Stimulated activated CD8-positive, alpha-beta memory T cell treated with anti-CD3 and anti-CD28 coated beads, Interleukin-2, amount 100 ng/mL, for 1 hour (primary cell): ENCODE measurements around the gene PIRT.

Experiments
- DNase-seq, 2 donors: peaks; one replicate each; pipeline ENCODE4 v3.0.0-alpha.2; 2020; ENCODE audit warnings: low read depth in 2 of 2

PIRT gene

DNA sequence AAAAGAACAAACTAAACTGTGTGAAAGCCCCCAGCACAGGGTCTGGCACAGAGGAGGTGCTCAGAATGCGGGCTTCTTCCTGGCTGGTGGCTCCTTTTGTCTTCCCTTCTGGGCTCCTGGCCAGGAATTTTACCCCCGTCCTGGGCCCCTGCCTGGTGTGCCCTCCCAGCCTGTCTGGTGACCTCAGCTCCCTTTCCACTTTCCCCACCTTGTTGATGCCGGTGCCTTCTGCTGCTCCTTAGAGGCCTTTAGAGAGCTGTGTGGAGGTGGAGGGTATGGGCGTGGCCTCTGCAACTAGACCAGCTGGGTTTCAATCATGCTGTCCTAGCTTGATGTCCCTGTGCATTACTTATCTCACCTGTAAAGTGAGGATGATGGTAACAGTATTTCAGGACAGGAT, 16.8 kb downstream of the PIRT start:
- no peak for DNase-seq

DNA sequence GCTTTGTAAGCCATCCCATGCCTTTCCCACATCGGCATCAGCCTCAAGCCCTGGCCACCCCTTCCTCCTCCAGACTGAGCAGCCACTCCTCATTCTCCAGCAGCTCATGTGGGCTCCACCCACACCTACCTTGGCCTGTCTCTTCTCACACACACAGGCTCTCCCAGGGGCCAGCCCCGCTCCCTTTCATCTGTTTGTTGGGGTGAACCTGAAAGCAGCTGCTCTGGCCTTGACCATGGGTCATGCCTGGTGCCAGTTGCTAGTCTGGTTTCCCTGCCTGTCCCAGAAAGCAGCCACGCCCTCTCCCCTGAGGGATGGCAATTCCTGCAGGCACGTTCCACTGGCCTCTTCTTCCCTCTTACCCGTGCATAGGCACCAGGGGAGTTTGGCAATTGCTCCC, 22.6 kb downstream of the PIRT start:
- no peak for DNase-seq

DNA sequence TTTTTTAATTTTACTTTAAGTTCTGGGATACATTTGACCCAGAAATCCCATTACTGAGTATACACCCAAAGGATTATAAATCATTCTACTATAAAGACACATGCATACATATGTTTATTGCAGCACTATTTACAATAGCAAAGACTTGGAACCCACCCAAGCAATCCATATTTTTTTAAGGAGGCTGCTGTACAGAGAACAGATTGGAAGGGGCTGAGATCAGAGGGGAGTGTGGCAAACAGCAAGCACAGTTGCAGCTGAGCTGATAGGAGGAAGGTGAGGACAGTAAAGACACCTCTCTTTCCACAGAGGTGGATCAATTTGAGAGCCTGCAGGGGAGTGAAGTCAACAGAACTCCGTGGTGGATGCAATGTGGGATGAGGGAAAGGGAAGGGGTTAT, 23.8 kb downstream of the PIRT start:
- DNase-seq = no peak

DNA sequence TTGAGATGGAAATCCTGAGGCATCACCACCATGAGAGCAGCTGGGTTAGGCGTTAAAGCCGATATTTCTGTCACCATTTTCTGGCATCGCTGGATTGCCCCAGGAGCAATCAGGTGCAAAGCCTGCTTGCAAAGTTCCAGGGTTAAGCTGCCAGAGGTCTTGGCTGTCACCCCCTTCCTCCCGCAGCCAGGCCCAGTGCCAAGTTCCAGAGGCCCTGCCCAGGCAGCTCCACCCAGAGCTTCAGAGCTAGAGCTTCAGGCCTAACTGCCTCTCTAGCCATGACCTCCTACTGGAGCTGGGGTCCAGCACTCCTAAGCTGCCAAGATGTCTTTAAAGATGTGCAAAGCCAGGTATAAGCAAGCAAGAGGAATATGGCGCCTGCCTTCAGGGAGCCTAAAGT, 25.2 kb downstream of the PIRT start:
- DNase-seq = no peak

DNA sequence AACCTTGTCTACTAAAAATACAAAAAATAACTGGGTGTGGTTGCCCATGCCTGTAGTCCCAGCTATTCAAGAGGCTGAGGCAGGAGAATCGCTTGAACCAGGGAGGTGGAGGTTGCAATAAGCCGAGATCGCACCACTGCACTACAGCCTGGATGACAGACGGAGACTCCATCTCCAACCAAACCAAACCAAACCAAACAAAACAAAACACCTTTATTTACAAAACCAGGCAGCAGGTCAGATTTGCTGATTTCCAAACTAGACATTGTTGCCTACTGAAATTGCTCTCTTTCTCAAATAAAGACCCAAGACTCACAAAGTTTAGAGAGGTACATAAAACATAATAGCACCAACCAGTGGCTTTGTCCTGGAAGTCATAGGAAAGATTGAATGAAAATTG, 28.3 kb downstream of the PIRT start:
- no peak for DNase-seq

DNA sequence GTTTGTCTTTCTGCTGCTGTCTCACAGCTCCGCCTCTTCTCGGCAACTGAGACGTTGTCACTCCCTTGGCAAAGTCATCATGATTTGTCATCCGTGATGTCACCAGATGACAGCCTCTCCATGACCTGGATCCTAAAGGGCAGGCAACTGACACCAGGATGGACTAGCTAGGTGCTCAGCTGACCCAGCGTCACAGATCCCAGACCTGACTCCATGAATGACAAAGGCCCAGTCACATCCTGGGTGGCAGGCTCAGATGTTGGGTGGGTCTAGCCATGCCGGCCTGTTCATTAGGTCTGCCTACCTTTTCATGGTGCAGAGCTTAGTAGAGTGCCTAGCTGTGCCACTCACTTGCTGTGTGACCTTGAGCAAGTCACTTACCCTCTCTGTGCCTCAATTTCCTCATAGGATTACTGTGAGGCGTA, 30.2 kb downstream of the PIRT start:
- no peak for DNase-seq

DNA sequence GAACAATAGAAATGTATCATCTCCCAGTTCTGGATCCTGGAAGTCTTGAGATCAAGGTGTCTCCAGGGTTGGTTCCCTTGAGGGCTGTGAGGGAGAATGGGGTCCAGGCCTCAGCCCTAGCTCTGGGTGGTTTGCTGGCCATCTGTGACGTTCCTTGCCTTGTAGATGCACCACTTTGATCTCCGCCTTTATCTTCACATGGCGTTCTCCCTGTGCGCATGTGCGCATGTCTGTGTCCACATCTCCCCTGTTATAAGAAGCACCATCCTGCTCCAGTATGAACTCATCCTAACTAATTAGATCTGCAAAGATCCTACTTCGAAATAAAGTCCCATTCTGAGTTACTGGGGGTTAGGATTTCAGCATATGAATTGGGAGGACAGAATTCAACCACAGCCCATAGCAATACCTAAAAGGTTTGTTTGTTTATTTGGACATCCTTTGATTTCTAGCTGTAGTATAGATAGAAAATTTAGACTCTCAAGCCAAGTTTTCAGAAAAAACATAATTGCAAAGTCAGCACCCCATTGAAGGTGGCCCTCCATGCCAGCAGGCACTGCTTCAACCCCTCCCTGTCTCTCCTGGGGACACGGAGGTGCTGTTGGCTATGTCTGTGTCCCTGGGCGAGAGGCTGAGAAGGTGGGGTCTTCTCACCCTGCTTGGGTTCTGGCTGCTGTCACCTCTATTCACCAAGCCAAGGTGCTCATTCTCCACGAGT, 31.2 kb downstream of the PIRT start:
- no peak for DNase-seq

DNA sequence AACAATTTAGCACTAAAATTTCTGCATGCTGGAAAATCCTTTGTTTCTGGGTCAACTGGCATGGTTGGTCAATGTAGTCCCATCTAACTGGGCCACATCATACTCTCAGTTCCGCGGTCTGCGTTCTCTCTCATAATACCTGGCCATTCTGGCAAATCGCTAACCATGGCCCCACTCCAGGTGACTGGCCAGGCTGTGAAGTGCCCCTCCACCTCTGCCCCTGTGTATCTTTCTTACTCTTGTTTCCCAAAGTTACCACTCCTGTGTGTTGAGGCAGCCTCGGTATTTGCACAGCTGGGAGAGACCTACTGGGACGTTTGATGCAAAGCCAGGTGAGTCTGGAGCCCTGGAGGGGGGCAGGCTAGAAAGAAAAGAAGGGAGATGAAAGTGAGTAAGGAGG, 32.0 kb downstream of the PIRT start:
- DNase-seq = no peak

DNA sequence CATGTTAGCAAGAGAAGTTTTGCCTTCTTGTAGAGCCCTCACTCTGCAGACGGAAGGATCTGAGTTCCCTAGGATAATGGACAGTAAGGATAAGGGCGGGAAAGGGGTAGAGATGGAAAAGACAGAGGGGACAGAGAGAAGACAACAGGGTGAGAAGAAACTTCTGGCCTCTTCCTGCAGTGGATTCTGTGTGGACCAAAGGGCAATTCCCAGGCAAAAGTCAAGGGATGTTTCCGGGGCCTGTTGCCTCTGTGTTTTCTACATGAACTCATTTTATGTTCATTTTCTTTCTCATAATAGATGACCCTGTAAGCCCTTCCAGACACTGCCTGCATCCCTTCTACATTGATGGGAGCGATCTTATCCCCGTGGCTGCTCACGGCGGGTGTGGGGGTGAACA, 33.3 kb downstream of the PIRT start:
- DNase-seq = no peak

DNA sequence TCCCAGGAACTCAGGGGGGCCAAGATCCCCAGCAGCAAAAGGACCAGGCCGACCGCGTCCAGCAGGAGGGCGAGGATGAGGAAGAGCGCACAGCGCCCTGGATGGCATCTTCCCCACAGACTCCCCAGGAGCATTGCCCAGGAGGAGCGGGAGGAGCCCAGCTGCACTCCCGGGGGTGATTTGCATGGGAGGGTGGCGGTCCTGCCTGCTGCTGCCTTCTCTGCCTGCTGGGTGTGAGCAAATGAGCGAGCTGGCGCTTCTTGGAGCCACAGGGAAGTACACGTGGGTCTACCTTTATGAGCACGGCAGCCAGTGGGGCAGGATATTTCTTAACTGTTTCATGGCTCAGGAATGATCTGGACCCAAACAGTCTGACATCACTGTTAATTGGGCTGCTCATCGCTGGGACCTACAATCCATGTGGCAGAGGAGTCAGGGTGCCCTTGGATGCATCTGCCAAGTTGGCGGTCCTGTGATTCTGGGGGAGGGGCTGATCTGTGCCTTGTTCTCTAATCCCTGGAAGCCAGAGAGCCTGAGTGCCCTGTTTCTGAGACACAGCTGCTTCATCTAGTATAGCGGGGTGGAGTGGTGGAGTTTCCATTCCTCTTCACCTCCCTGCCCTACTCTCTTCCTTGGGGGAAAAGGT, 33.9 kb downstream of the PIRT start, which contains the start of gene TMEM238L:
Gene TMEM238L (minus strand): TSS at position 270 of the 646 bp plus-strand sequence. CDS start 136 bp downstream, at position 134.
- DNase-seq = no peak

DNA sequence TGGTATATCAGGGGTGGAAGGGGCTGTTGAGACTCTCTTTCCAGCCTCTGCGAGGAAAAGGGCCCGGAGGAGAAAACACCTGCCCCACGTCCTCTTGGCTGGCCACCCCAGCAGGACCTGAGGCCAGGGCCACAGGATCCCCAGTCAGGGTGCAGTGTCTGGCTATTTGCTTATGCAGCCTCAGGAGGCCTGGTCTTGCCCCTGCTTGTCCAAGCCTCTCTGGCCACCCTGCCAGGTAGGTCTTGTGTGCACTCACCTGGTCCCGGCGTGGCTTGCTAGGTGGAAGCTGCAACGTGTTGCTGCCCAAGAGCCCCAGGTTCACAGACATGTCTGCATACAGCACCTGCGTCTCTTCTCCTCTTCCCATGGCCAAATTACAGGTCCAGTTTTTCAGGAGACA, 34.5 kb downstream of the PIRT start:
- no peak for DNase-seq

DNA sequence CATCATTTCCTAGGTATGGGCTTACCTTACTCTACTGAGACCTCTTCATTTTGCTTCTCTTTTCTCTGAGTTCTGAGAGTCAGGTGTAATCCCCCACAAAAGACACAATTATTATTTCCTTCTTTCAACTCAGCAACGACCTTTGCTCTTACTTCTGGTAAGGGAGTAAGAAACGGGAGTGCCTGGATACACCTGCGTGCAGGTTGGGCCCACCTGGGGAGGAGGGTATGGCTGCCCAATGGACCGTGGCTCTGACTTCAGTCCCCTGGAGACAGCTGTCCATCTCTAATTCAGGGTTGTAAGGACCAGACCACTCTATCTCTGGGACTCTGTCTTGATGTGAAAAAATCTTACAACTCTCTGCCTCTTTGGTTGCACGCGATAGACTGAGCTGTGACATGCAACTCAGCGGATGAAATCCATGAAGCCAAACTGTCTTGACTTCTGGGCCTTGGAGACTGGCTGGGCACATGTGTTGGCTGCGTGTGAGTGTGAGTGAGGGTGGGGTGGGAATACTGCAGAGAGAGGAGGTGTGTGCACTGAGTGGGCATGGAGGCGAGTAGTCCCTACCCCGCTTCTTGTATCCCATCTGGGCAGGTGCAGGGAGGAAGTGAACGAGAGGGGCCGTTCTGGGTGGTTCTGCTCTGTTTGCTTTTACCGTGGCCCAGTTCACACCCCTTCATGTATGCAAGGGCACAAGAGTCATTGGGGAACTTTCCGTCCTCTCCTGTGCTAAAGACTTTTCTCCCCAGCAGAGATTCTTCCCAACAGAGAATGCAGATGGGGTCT, 35.2 kb downstream of the PIRT start:
- DNase-seq = no peak

DNA sequence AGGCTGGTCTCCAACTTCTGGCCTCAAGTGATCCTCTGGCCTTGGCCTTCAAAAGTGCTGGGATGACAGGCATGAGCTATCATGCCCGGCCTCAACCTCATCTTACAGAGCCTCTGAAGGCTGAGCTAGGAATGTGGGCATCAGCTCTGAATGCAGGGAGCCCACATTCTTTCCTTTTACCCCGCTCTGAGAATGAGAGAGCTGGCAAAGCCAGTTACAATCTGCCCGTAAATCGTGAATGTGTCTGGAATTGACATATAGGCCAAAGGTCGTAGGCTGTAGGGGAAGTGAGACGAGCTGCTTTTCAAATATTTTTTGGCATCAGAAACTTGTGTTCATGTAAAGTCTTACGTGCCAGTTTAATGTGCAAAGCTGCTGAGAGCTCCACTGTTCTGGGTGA, 38.5 kb downstream of the PIRT start:
- DNase-seq = no peak

DNA sequence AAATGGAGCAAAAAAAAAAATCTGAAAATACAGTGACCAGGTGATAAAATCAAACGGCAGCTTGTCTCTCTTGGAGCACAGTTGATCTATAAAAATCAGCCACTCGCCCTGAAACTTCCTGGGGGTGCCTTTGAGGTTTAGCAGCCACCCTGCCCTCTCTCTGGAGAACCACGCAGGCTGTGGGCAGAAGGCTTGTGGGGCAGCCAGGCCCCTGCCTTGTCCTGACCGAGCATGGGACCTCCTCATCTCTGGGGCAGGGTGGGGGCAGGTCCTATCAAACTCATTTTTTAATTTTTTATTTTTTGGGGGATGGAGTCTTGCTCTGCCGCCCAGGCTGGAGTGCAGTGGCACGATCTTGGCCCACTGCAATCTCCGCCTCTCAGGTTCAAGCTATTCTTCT, 39.0 kb downstream of the PIRT start:
- DNase-seq = no peak

DNA sequence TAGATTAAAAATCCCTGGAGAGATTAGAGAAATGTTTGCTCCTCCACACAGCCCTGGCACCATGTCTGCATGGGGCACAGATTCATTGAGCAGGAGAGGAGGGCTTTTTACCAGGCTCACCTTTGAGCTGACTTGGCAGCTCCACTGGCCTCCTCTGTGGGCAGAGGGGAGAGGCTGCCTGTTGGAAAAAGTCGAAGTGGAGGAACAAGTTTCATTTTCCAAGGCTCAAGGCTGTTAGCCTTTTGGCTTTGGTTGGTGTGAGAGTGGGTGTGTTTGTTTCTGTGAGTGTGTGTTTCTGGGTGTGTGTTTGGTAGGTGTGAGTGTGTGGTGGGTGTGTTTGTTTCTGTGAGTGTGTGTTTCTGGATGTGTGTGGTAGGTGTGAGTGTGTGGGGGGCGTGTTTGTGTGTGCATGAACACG, 39.5 kb downstream of the PIRT start:
- DNase-seq = no peak

DNA sequence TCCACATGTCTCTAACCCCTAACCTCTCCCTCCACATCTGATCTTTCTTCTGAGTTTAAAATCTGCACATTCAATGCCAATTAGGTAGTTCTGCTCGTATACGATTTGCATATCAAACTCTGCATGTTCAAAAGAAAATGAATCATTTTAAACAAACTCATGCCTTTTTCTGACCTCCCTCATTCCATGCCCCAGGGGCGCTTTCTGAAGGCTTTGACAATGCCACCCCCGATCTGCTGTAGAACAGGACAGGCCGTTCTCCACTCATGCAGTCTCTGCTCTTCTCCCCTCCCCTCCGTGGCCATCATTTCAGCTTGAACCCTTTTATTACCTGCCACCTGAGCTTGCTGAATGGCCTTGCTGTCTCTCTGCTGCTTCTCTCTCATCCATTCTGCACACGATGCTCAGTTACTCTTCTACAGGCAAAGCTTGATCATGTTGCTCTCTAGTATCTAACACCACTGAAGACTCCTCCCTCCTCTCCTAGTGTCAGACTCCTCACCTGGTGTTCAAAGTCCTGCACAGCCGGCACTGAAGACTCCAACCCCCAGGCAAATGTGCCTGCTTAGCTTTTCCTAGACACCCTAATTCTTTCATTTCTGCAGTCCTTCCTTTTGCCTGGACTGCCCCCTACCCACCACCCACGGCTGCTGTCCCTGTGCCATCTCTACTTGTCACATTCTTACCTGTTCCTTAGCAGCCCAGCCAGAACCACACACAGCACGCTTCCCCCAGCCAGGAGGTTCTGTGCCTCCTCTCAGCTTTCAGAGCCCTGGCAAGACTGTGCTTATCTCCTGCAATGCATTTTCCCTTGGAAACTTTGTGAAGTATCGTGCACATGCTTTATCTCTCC, 40.2 kb downstream of the PIRT start:
- no peak for DNase-seq

DNA sequence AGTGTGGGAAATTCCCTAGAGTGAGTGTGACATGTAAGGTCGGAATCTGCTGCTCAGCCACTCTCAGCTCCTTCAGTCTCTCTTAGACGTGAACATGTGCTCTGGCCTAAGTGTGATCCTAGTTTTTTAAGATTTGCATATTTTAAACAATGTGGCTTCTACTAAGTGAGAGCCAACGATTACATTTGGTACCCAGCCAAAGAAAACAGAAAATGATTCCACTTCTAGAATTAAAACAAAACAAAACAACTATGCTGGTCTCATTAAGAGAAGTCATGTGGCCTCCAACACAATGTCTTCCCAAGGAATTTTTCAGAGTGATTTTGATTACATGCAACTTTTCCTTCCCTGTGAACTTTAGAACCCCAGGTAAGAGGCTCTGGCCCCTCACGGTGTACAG, 44.1 kb downstream of the PIRT start:
- no peak for DNase-seq

DNA sequence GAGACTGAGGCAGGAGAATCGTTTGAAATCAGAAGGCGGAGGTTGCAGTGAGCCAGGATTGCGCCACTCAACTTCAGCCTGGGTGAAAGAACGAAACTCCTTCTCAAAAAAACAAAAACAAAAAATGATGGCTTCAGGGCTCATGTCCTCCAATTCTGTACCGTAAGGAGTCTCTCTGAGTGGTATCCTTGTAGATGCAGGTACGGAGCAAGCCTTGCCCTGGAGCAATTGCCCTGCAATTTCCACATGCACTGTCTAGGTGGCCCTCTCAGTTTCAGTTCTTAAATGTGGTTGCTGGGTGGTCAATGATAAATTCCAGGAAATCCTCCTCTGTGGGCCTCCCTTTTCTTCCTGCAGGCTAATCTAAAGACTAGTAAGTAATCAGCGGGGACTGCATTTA, 44.6 kb downstream of the PIRT start:
- DNase-seq = no peak

DNA sequence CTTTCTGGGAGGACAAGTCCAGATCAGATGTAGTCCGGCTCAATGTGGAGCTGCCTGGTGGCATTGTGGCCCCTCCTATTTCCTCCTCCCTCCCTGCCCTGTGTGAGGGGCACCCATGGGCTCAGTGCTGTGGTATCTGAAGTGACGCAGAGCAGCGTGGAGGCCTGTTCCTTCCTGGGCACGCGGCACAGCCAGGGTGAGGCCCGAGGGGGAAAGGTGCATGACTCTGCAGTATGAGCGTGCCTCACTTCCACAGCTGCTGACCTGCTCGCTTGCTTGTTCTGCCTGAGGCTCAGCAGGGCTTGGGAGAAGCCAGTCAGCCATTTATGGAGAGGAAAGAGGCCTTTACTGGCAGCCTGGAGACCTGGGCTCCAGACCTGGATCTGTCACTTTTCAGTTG, 45.7 kb downstream of the PIRT start:
- DNase-seq = no peak

DNA sequence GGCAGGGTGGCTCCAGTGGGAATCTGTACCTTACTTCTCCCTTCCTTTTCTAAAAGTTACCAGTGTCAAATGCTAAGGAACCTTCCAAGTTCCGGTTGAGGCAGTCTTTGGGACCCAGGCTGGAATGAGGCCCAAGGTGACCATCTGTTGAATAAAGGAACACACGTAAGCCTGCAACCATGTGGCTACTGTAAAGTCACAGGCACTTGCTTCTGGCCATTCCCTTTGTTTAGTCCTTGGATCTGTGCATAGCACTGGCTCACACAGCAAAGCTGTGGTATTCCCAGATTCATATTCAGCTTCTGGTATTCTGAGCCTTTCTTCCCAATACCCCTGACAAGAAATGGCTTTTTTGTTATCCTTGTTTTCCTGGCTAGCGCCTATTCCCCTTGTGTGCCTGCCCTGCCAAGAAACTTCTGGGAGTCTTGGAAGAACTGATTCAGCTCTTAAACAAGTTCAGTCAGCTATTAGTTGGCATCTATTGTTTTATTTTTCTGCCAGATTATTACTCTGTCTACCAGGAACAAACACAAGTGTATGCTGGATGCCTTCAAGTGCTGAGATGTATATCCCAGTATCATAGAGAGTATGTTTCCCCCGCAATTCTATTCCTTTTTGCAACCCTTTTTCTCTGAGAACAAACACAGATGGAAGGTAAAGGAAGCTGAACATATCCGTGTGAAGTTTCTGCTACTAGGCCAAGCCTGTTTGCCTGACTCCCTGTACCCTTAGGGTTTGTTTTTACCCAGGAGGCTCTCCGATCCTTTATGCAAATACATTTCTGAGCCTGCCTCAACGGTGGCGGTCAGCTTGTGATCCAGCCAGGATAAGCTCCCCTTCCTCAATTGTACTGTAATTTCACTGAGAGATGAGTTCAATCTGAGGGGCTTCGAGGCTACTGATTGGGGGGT, 47.1 kb downstream of the PIRT start:
- no peak for DNase-seq
